ENCODE results near the gene ADAMTS2. TPM values are rescaled to one million over a fixed set of nuclear protein-coding genes. Genes with fewer than 3 reads are reported as not detected.
"Not testable (repeated sequence)": the region's sequence is repeated elsewhere in the genome, so short reads cannot be mapped to it uniquely, and the experiment has no call there.

ADAMTS2 gene
- total RNA-seq, 1 donor from 2014 or later: 7.7 TPM

DNA sequence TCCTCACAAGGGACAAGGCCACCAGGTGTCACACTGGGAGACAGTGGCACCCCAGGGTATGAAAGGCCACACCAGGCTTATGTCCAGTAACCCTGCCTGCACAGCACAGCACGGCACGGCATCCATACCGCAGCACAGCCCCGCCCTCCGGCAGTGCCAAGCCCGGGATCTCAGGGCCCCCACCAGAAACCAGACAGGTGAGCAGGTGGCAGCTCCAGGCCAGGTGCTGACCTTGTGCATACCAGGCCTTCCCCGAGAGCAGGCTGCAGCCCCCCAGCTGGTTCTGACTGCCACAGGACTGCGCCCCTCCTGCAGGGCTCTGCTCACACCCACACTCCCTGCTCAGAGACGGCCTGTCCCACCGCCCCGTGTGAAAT, 56.5 kb downstream of the ADAMTS2 start:
- no peak overlapping the region for H3K4me3 Mint-ChIP-seq
- no peaks in the 10 kb centered on the region for H3K9me3 Mint-ChIP-seq
- peaks cover 17% of the 10 kb centered on the region for H3K4me1 Mint-ChIP-seq (ENCODE audit: unreplicated experiment)
- no peak for DNase-seq (ENCODE audit: extremely low spot score, unreplicated experiment)
- H3K27ac Mint-ChIP-seq: no peak overlapping the region
- no peaks in the 10 kb centered on the region for H3K36me3 Mint-ChIP-seq
- H3K27me3 Mint-ChIP-seq: no peaks in the 10 kb centered on the region
- TF ChIP-seq, protein P1, sequence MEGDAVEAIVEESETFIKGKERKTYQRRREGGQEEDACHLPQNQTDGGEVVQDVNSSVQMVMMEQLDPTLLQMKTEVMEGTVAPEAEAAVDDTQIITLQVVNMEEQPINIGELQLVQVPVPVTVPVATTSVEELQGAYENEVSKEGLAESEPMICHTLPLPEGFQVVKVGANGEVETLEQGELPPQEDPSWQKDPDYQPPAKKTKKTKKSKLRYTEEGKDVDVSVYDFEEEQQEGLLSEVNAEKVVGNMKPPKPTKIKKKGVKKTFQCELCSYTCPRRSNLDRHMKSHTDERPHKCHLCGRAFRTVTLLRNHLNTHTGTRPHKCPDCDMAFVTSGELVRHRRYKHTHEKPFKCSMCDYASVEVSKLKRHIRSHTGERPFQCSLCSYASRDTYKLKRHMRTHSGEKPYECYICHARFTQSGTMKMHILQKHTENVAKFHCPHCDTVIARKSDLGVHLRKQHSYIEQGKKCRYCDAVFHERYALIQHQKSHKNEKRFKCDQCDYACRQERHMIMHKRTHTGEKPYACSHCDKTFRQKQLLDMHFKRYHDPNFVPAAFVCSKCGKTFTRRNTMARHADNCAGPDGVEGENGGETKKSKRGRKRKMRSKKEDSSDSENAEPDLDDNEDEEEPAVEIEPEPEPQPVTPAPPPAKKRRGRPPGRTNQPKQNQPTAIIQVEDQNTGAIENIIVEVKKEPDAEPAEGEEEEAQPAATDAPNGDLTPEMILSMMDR (conservative IDR thresholded peaks at IDR 0.05): no peak

DNA sequence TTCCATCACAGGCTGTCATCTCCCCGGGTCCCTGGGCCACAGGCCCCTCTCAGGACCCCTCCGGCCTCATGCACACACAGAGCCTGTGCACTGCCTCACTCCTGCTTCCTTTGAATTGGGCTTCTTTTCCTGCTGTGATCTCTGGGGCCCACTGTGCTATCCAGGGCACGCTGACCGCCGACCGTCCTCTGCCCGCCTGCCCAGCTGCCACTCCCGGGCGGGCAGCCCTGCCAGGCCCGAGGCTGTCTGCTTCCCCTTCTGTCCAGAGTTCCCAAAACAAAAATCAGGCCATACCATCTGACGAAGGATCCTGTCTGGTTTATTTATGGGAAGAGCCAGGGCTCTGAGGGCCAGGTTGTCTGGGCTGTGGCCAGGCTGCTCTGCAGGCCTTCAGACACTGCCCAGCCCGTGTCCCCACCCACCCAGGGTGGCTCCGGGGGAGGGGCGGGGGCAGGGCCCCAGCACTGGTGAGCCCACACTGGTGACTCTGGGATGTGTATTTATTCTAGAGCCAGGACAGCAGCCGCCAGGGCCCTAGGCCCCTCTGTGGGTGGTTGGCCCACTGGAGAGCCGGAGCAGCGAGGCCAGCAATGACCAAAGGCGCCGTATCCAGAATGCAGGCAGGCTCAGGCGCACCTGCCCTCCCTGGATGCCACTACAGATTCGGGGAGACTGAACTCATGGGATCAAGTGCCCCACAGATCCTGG, 57.0 kb downstream of the ADAMTS2 start:
- no peaks in the 10 kb centered on the region for H3K27me3 Mint-ChIP-seq
- peaks cover 16% of the 10 kb centered on the region for H3K4me1 Mint-ChIP-seq (ENCODE audit: unreplicated experiment)
- DNase-seq (ENCODE audit: extremely low spot score, unreplicated experiment): no peak
- TF ChIP-seq, protein P1 (conservative IDR thresholded peaks at IDR 0.05): no peak
- H3K9me3 Mint-ChIP-seq: no peaks in the 10 kb centered on the region
- no peak overlapping the region for H3K27ac Mint-ChIP-seq
- no peak overlapping the region for H3K4me3 Mint-ChIP-seq
- no peaks in the 10 kb centered on the region for H3K36me3 Mint-ChIP-seq

DNA sequence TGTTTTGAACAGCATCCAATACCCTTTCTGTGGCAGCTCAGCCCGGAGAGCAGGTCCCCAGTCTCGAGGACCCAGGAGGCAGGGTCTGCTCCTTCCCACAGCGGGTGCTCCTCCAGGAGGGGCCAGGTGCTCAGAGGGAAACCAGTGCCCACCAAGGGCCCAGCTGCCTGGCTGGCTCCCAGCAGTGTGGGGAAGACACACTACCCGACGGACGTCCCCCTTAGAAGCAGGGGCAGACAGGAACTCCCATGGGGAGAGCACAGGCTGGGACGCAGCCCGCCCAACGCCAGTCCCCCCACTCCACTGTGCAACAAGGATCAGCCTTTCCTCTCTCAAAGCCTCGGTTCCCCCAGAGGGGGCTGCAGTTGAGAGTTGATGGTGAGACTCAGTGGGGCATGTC, 57.6 kb downstream of the ADAMTS2 start:
- Mint-ChIP-seq H3K36me3 (no peaks in the 10 kb centered on the region), H3K27me3 (no peaks in the 10 kb centered on the region), H3K4me1 (ENCODE audit: unreplicated experiment) (peaks cover 12% of the 10 kb centered on the region), H3K27ac (no peak overlapping the region), H3K4me3 (no peak overlapping the region), H3K9me3 (no peaks in the 10 kb centered on the region)
- TF ChIP-seq, protein P1 (conservative IDR thresholded peaks at IDR 0.05): no peak
- DNase-seq (ENCODE audit: extremely low spot score, unreplicated experiment): no peak

DNA sequence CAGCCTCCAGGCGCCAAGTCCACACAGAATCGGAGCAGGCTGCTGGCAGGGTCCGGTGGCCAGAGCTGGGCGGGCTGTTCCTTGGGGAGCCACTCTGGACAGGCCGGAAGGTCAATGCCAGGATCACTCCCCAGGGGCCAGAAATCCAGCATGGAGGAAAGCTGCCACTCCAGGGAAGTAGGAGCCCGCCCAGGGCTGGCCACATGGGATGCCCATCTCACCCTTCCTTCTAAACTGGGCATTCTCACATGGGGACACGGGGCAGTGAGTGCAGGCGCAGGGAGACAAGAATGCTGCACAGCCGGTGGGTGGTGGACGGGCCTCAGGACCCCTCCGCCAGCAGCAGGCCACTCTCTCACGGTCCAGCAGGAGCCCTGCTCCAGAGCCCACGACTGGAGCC, 58.2 kb downstream of the ADAMTS2 start:
- Mint-ChIP-seq H3K4me3 (no peak overlapping the region), H3K4me1 (ENCODE audit: unreplicated experiment) (peaks cover 12% of the 10 kb centered on the region), H3K36me3 (no peaks in the 10 kb centered on the region), H3K9me3 (no peaks in the 10 kb centered on the region), H3K27ac (no peak overlapping the region), H3K27me3 (no peaks in the 10 kb centered on the region)
- TF ChIP-seq, protein P1 (conservative IDR thresholded peaks at IDR 0.05): no peak
- DNase-seq (ENCODE audit: extremely low spot score, unreplicated experiment): no peak

DNA sequence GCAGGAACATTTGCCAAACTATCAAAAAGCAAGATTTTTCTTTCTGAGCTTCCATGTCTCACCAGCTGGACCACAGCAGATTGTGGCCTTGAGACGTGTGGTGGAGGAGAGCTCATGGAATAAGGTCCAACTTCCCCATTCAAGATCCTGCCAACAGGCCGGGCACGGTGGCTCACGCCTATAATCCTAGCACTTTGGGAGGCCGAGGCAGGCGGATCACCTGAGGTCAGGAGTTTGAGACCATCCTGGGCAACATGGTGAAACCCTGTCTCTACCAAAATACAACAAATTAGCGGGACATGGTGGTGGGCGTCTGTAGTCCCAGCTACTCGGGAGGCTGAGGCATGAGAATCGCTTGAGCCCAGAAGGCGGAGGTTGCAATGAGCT, 59.5 kb downstream of the ADAMTS2 start:
- H3K27ac Mint-ChIP-seq; H3K9me3 Mint-ChIP-seq; H3K36me3 Mint-ChIP-seq; DNase-seq (ENCODE audit: extremely low spot score, unreplicated experiment); H3K4me3 Mint-ChIP-seq; H3K27me3 Mint-ChIP-seq: not testable (repeated sequence)
- H3K4me1 Mint-ChIP-seq (ENCODE audit: unreplicated experiment): peaks cover 12% of the 10 kb centered on the region

DNA sequence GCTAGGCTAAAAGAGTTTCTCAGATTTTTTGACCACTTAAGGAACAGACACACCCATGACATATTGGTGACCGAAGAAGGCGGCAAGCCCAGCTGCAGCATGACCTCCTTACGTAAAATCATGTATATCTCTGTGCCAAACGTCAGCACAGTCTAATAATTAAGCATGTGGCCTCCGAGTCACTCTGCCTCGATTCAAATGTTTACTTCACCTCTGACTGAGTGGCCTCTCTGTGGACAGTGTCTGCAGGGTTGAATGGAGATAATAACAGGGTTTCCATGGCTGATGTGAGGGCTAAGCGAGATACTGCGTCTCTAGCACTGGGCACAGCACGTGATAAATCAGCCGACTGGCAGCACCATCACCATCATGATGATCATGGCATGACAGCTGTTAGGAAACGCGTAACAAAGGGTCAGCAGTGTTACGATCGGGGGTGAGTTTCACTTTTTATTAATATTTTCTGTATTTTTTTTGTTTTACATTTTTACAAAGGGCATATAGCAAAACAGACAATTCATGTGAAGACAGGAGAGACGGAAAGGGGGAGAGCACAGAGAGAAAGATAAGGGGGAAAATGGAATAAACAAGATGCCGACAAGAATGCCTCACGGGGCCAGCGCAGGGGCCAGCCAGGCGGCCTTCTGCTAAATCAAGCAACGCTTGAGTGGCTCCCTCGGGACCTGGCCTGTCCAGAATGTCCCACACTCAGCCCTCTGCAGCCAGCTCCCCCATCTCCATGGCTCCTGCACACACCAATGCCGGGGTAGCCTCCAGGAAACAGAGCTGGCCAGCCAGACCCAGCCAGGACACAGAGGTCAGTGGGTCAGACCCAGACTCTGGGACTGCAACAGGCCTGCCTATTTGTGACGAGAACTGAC, 60.3 kb downstream of the ADAMTS2 start:
- Mint-ChIP-seq H3K27me3 (no peaks in the 10 kb centered on the region), H3K27ac (peak overlapping the region; percentile 75), H3K4me3 (peak overlapping the region; percentile 62), H3K36me3 (no peaks in the 10 kb centered on the region), H3K9me3 (no peaks in the 10 kb centered on the region), H3K4me1 (ENCODE audit: unreplicated experiment) (peaks cover 12% of the 10 kb centered on the region)
- DNase-seq (ENCODE audit: extremely low spot score, unreplicated experiment): no peak
- TF ChIP-seq, protein P1 (conservative IDR thresholded peaks at IDR 0.05): no peak

DNA sequence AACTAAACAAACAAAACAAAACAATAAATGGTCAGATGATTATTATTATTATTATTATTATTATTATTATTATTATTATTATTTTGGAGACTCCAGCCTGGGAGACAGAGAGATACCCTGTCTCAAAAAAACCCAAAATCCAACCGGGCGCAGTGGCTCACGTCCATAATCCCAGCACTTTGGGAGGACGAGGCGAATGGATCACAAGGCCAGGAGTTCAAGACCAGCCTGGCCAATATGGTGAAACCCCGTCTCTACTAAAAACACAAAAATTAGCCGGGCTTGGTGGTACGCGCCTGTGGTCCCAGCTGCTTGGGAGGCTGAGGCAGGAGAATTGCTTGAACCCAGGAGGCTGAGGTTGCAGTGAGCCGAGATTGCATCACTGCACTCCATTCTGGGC, 61.4 kb downstream of the ADAMTS2 start:
- H3K4me3 Mint-ChIP-seq, H3K27me3 Mint-ChIP-seq: not testable (repeated sequence)

More for the DNA sequence above, 61.4 kb downstream of the ADAMTS2 start:
- not testable (repeated sequence) for DNase-seq (ENCODE audit: extremely low spot score, unreplicated experiment); H3K27ac Mint-ChIP-seq; H3K9me3 Mint-ChIP-seq; H3K36me3 Mint-ChIP-seq
- peaks cover 12% of the 10 kb centered on the region for H3K4me1 Mint-ChIP-seq (ENCODE audit: unreplicated experiment)
